Ascending aorta (tissue), 2 donors: Measurements from ENCODE around the gene FAIM2. TPM values are rescaled to one million over a fixed set of nuclear protein-coding genes. Genes with fewer than 3 reads are reported as not detected.

Experiments used
- DNase-seq, 2 donors: peaks; one replicate each; pipeline ENCODE4 v3.0.0-alpha.2; 2019; ENCODE audit warnings: low spot score in 2 of 2
- H3K27ac ChIP-seq, 2 donors: fragments of 200-600 bp; sonication (generic); one replicate each; pipeline ENCODE4 v1.5.1; 2016 to 2017; ENCODE audit warnings: mild to moderate bottlenecking in 1 of 2
- H3K27me3 ChIP-seq: fragments of 200-600 bp; sonication (generic); one replicate; pipeline ENCODE4 v1.5.1; 2017
- H3K36me3 ChIP-seq, 2 donors: fragments of 200-600 bp; sonication (generic); one replicate each; pipeline ENCODE4 v1.5.1; 2016
- H3K4me1 ChIP-seq, 2 donors: fragments of 200-600 bp; sonication (generic); one replicate each; pipeline ENCODE4 v1.5.1; 2016 to 2017; ENCODE audit warnings: mild to moderate bottlenecking in 1 of 2
- H3K4me3 ChIP-seq, 2 donors: fragments of 200-600 bp; sonication (generic); one replicate each; pipeline ENCODE4 v1.5.1; 2016 to 2017; ENCODE audit warnings: mild to moderate bottlenecking in 1 of 2
- H3K9me3 ChIP-seq, 2 donors: fragments of 200-600 bp; sonication (generic); one replicate each; pipeline ENCODE4 v1.5.1; 2016
- CTCF ChIP-seq, 3 experiments: fragments of 200-600 bp in 2 of 3; fragments of 450-650 bp in 1 of 3; sonication (generic) in 2 of 3; IDR thresholded peaks; one replicate each; pipeline ENCODE4 v1.5.1; 2016 to 2019; ENCODE audit warnings: antibody characterized with exemption in 3 of 3, mild to moderate bottlenecking in 1 of 3, moderate library complexity in 1 of 3
- intact Hi-C: fragments of 100-400 bp; cut with DNase I; formaldehyde crosslinking; loops from one replicate; pipeline ENCODE4 v1.15.1; 2023
- total RNA-seq: library from RNA; depleted of rRNA; stranded (reverse); fragments of >200 nt; gene quantifications from one replicate; pipeline ENCODE4 v1.1.0, GENCODE V29; 2016

The FAIM2 gene
- total RNA-seq, 1 donor from 2014 or later = 0.75 TPM

GRCh38 chr12:49912345-49913255, 8.9 kb upstream of the FAIM2 start:
- H3K27me3 ChIP-seq = no peaks in the 10 kb centered on the region
- intact Hi-C loops = no loop called here
- no peak overlapping the region for H3K27ac ChIP-seq
- H3K9me3 ChIP-seq = no peaks in the 10 kb centered on the region
- H3K36me3 ChIP-seq = no peaks in the 10 kb centered on the region
- no peaks in the 10 kb centered on the region for H3K4me1 ChIP-seq
- no peak overlapping the region for H3K4me3 ChIP-seq
- TF ChIP-seq CTCF (IDR thresholded peaks at IDR 0.05) = no peak
- no peak for DNase-seq

- H3K4me1 ChIP-seq = no peaks in the 10 kb centered on the region
- TF ChIP-seq CTCF (IDR thresholded peaks at IDR 0.05) = no peak
Measured at GRCh38 chr12:49911213-49911605, 7.5 kb upstream of the FAIM2 start.

GRCh38 chr12:49910331-49911212, 6.9 kb upstream of the FAIM2 start:
- Histone ChIP-seq H3K36me3 (no peaks in the 10 kb centered on the region), H3K27ac (no peak overlapping the region), H3K9me3 (no peaks in the 10 kb centered on the region), H3K4me3 (no peak overlapping the region), H3K4me1 (no peaks in the 10 kb centered on the region), H3K27me3 (no peaks in the 10 kb centered on the region)
- intact Hi-C loops = no loop called here
- TF ChIP-seq CTCF (IDR thresholded peaks at IDR 0.05) = no peak
- no peak for DNase-seq

More at GRCh38 chr12:49911213-49911605, 7.5 kb upstream of the FAIM2 start:
- no peaks in the 10 kb centered on the region for H3K36me3 ChIP-seq
- no peaks in the 10 kb centered on the region for H3K9me3 ChIP-seq
- no peak for DNase-seq
- H3K27me3 ChIP-seq = no peaks in the 10 kb centered on the region
- intact Hi-C loops = no loop called here
- H3K4me3 ChIP-seq = no peak overlapping the region
- H3K27ac ChIP-seq = no peak overlapping the region

- TF ChIP-seq CTCF (IDR thresholded peaks at IDR 0.05) = no peak
- intact Hi-C loops = no loop called here
- Histone ChIP-seq H3K27ac (no peak overlapping the region), H3K9me3 (no peaks in the 10 kb centered on the region), H3K27me3 (no peaks in the 10 kb centered on the region), H3K4me1 (no peaks in the 10 kb centered on the region), H3K4me3 (no peak overlapping the region), H3K36me3 (no peaks in the 10 kb centered on the region)
- DNase-seq = no peak
Measured at GRCh38 chr12:49909826-49910225, 6.1 kb upstream of the FAIM2 start.

GRCh38 chr12:49909356-49909755, 5.7 kb upstream of the FAIM2 start:
- DNase-seq = no peak
- Histone ChIP-seq H3K9me3 (no peaks in the 10 kb centered on the region), H3K4me3 (no peak overlapping the region), H3K36me3 (no peaks in the 10 kb centered on the region), H3K27ac (no peak overlapping the region), H3K4me1 (no peaks in the 10 kb centered on the region), H3K27me3 (no peaks in the 10 kb centered on the region)
- intact Hi-C loops = no loop called here
- TF ChIP-seq CTCF (IDR thresholded peaks at IDR 0.05) = no peak
